Psoas muscle (tissue), 8 donors: ENCODE results near the gene NT5C1A. TPM values are rescaled to one million over a fixed set of nuclear protein-coding genes. Genes with fewer than 3 reads are reported as not detected.

Source experiments
- ATAC-seq, 4 donors: fragments of 200-7000 bp; cut with Tn5 transposase; one replicate each; pipeline ENCODE4 v1.9.1; 2020; ENCODE audit warnings: moderate library complexity in 3 of 4, mild to moderate bottlenecking in 2 of 4
- DNase-seq, 2 donors: peaks; one replicate each; pipeline ENCODE4 v3.0.0-alpha.2; 2020
- H3K27ac ChIP-seq: fragments of 200-600 bp; one replicate; pipeline ENCODE4 v1.8.0; 2022
- H3K27me3 ChIP-seq, 3 donors: fragments of 200-600 bp in 1 of 3; one replicate each; pipeline versions ENCODE4 v1.6.1 to v1.8.0; 2013 to 2022; ENCODE audit warnings: low read length in 2 of 3, mild to moderate bottlenecking in 2 of 3, moderate library complexity in 1 of 3; ENCODE audit not compliant: insufficient read depth in 3 of 3
- H3K36me3 ChIP-seq, 2 donors: fragments of 200-600 bp in 1 of 2; one replicate each; pipeline versions ENCODE4 v1.6.1 to v1.8.0; 2013 to 2022; ENCODE audit warnings: low read depth in 1 of 2, mild to moderate bottlenecking in 1 of 2, moderate library complexity in 1 of 2; ENCODE audit not compliant: insufficient read depth in 1 of 2
- H3K4me1 ChIP-seq: fragments of 200-600 bp; one replicate; pipeline ENCODE4 v1.8.0; 2022
- H3K4me3 ChIP-seq: fragments of 200-600 bp; one replicate; pipeline ENCODE4 v1.8.0; 2022; ENCODE audit warnings: mild to moderate bottlenecking
- H3K9me3 ChIP-seq: fragments of 200-600 bp; one replicate; pipeline ENCODE4 v1.8.0; 2022
- CTCF ChIP-seq: fragments of 200-600 bp; IDR thresholded peaks from one replicate; pipeline ENCODE4 v1.8.0; 2022; ENCODE audit warnings: antibody characterized with exemption
- WGBS, 3 donors: extraction: QIAGEN DNeasy Blood & Tissue Kit; methylation state at CpG; one replicate each; pipeline versions ENCODE4 v1.1.6 to v1.1.7; 2013; 5-methylcytosine and 5-hydroxymethylcytosine counted together
- intact Hi-C, 2 donors: fragments of 100-400 bp; cut with DNase I; formaldehyde crosslinking; loops; one replicate each; pipeline versions ENCODE4 v1.11.0 to v1.14.2; 2022
- polyA plus RNA-seq, 3 donors: library from polyadenylated mRNA; stranded (reverse); fragments of 200-250 nt; gene quantifications; one replicate each; pipeline ENCODE4 v1.2.3, GENCODE V29; 2013
- total RNA-seq, 4 donors: library from RNA; stranded (reverse); fragmentation: NEBNext Ultra II Directional in 2 of 4; extraction: Animal tissue kit (Norgen Biotek cat#: 25700) in 2 of 4; gene quantifications; one replicate each; pipeline versions ENCODE4 v1.2.1 to v1.2.4, GENCODE V29; 2021 to 2023
- donor health status: healthy with polysubstance abuse.
- donor health status: DM: no; HTN: no; CAD: no; lungs with moderate emphysema.
- donor health status: Bipolar disorder and iron deficiency.
- donor health status: healthy.
- donor health status: DM: yes; HTN: yes; CAD: no.
- donor health status: DM: no; HTN: no; CAD: no.
- donor health status: DM: no; HTN: no; CAD: no.
- donor health status: DM: yes; HTN: yes; CAD: no.

NT5C1A gene
- total and polyA plus RNA-seq, 7 donors: 1.2 to 112 (median 35.0) TPM

- Histone ChIP-seq H3K4me1 (no peaks in the 10 kb centered on the region), H3K4me3 (no peak overlapping the region), H3K27ac (no peak overlapping the region), H3K36me3 (no peaks in the 10 kb centered on the region), H3K9me3 (no peaks in the 10 kb centered on the region), H3K27me3 (peaks cover 0 to 3% (median 0%) of the 10 kb centered on the region in 3 donors)
- no peak for TF ChIP-seq CTCF
- DNase-seq (no peak), ATAC-seq (no peak)
- intact Hi-C loops: no loop called here
- 78 to 84% (median 79%) methylated on average over 5 of the region's 5 CpGs for WGBS, 3 donors
Observed at GRCh38 chr1:39713557-39713956, 41.6 kb upstream of the NT5C1A start.

GRCh38 chr1:39711966-39712340 is 40.0 kb upstream of the NT5C1A start:
- H3K27ac ChIP-seq: no peak overlapping the region
- no peaks in the 10 kb centered on the region for H3K27me3 ChIP-seq
- DNase-seq (no peak), ATAC-seq (no peak)
- no peak overlapping the region for H3K4me3 ChIP-seq
- no peaks in the 10 kb centered on the region for H3K9me3 ChIP-seq
- H3K4me1 ChIP-seq: no peaks in the 10 kb centered on the region
- TF ChIP-seq CTCF: no peak
- WGBS, 3 donors: 77 to 80% (median 77%) methylated on average over 6 of the region's 6 CpGs
- H3K36me3 ChIP-seq: no peaks in the 10 kb centered on the region
- intact Hi-C loops: no loop called here

GRCh38 chr1:39711104-39711965 is 39.4 kb upstream of the NT5C1A start:
- no peak for ATAC-seq

GRCh38 chr1:39707506-39707905 is 35.6 kb upstream of the NT5C1A start:
- no peaks in the 10 kb centered on the region for H3K36me3 ChIP-seq
- no peak for DNase-seq
- ATAC-seq: no peak
- intact Hi-C loops: no loop called here
- H3K4me1 ChIP-seq: peaks cover 6% of the 10 kb centered on the region
- H3K27me3 ChIP-seq: no peaks in the 10 kb centered on the region
- H3K27ac ChIP-seq: no peak overlapping the region
- no peaks in the 10 kb centered on the region for H3K9me3 ChIP-seq
- no peak overlapping the region for H3K4me3 ChIP-seq
- TF ChIP-seq CTCF: no peak
- WGBS, 3 donors: 90 to 94% (median 92%) methylated on average over 4 of the region's 4 CpGs

More at GRCh38 chr1:39711104-39711965, 39.4 kb upstream of the NT5C1A start:
- DNase-seq: no peak
- no peak overlapping the region for H3K27ac ChIP-seq
- no peak overlapping the region for H3K4me3 ChIP-seq
- no peaks in the 10 kb centered on the region for H3K4me1 ChIP-seq
- H3K27me3 ChIP-seq: no peaks in the 10 kb centered on the region
- no peak for TF ChIP-seq CTCF
- H3K9me3 ChIP-seq: no peaks in the 10 kb centered on the region
- intact Hi-C loops: no loop called here
- 75 to 79% (median 77%) methylated on average over 12 of the region's 12 CpGs for WGBS, 3 donors
- H3K36me3 ChIP-seq: no peaks in the 10 kb centered on the region

GRCh38 chr1:39704757-39705156 is 32.9 kb upstream of the NT5C1A start:
- H3K36me3 ChIP-seq: no peaks in the 10 kb centered on the region
- H3K4me3 ChIP-seq: no peak overlapping the region
- H3K4me1 ChIP-seq: peaks cover 6% of the 10 kb centered on the region
- no peaks in the 10 kb centered on the region for H3K27me3 ChIP-seq
- ATAC-seq: no peak
- DNase-seq: no peak
- TF ChIP-seq CTCF: no peak
- WGBS, 3 donors: 96 to 100% (median 96%) methylated on average over 1 of the region's 1 CpG
- no peaks in the 10 kb centered on the region for H3K9me3 ChIP-seq
- intact Hi-C loops: no loop called here
- H3K27ac ChIP-seq: no peak overlapping the region
